Transverse colon (tissue), 4 donors: ENCODE data around the gene ITPKB. TPM values are rescaled to one million over a fixed set of nuclear protein-coding genes. Genes with fewer than 3 reads are reported as not detected.

ENCODE experiments used
- DNase-seq: peaks from one replicate; pipeline ENCODE4 v3.0.0-alpha.2; 2019
- H3K27ac ChIP-seq, 4 donors: fragments of 200-600 bp; sonication (generic); 2 replicates each; pipeline ENCODE4 v1.5.1; 2016 to 2018; ENCODE audit warnings: inconsistent platforms in 4 of 4
- H3K27me3 ChIP-seq: fragments of 200-600 bp; sonication (generic); 2 replicates; pipeline ENCODE4 v1.5.1; 2017; ENCODE audit warnings: inconsistent platforms
- H3K36me3 ChIP-seq, 4 donors: fragments of 200-600 bp; sonication (generic); 2 replicates each; pipeline ENCODE4 v1.5.1; 2017 to 2019; ENCODE audit warnings: inconsistent platforms in 4 of 4
- H3K4me1 ChIP-seq, 4 donors: fragments of 200-600 bp; sonication (generic); 2 replicates each; pipeline ENCODE4 v1.5.1; 2017 to 2020; ENCODE audit warnings: inconsistent platforms in 4 of 4
- H3K4me3 ChIP-seq, 4 donors: fragments of 200-600 bp; sonication (generic); 1 replicate in 1 of 4; 2 replicates in 3 of 4; pipeline versions ENCODE4 v1.5.1 to v1.6.1; 2017 to 2019; ENCODE audit warnings: inconsistent platforms in 4 of 4
- H3K9me3 ChIP-seq, 2 donors: fragments of 200-600 bp; sonication (generic); 2 replicates each; pipeline ENCODE4 v1.5.1; 2017 to 2019; ENCODE audit warnings: inconsistent platforms in 2 of 2
- CTCF ChIP-seq, 5 experiments: fragments of 200-600 bp in 3 of 5; fragments of 450-650 bp in 2 of 5; sonication (generic) in 3 of 5; IDR thresholded peaks; 1 replicate in 2 of 5; 2 replicates in 3 of 5; pipeline ENCODE4 v1.5.1; 2016 to 2017; ENCODE audit warnings: antibody characterized with exemption in 5 of 5, inconsistent platforms in 3 of 5, mild to moderate bottlenecking in 2 of 5, moderate library complexity in 1 of 5
- EP300 ChIP-seq: sonication (generic); formaldehyde crosslinking; IDR thresholded peaks from one replicate; pipeline ENCODE4 v1.6.1; 2017; ENCODE audit warnings: antibody characterized with exemption, low read depth
- POLR2A ChIP-seq: fragments of 450-650 bp; IDR thresholded peaks from one replicate; pipeline ENCODE4 v1.6.1; 2016; ENCODE audit warnings: antibody characterized with exemption, mild to moderate bottlenecking, moderate library complexity
- POLR2AphosphoS5 ChIP-seq, 3 donors: sonication (generic); formaldehyde crosslinking; IDR thresholded peaks; one replicate each; pipeline ENCODE4 v1.6.1; 2016; ENCODE audit warnings: antibody characterized with exemption in 3 of 3
- WGBS, 2 donors: methylation state at CpG; one replicate each; pipeline ENCODE4 v1.1.5; 2018; ENCODE audit warnings: low coverage in 1 of 2; 5-methylcytosine and 5-hydroxymethylcytosine counted together
- in situ Hi-C, 4 donors: fragments of 200-750 bp; cut with MboI; loops; one replicate each; pipeline versions ENCODE4 v1.15.0 to v1.15.1; 2017; ENCODE audit warnings: low sequenced_read_pairs in 3 of 4, low pct_ligation_motif_present in 1 of 4, low pct_unique_long_range_greater_than_20kb in 1 of 4
- intact Hi-C: fragments of 100-400 bp; cut with DNase I; formaldehyde crosslinking; loops from one replicate; pipeline ENCODE4 v1.15.1; 2023; ENCODE audit warnings: low total_unique reads
- total RNA-seq, 4 donors: library from RNA; depleted of rRNA; stranded (reverse); fragments of >200 nt; gene quantifications; one replicate each; pipeline ENCODE4 v1.1.0, GENCODE V29; 2016

The ITPKB gene
- total RNA-seq, 4 donors from 2014 or later: 14.3 to 57.6 (median 23.7) TPM

- Histone ChIP-seq H3K4me1 (peaks cover 9 to 26% (median 14%) of the 10 kb centered on the region in 4 donors), H3K36me3 (no peaks in the 10 kb centered on the region), H3K9me3 (no peaks in the 10 kb centered on the region), H3K27ac (peak overlapping the region in 2 of 4 donors; percentile 63 to 70), H3K27me3 (no peaks in the 10 kb centered on the region), H3K4me3 (no peak overlapping the region)
- in situ Hi-C loops: loop anchor here in 2 of 4 donors (25.0 kb wide), 1 partner anchor 192 kb away; the partner anchor contains the start of gene PARP1 (in 2 of the 2)
- intact Hi-C loops: no loop called here
- TF ChIP-seq POLR2AphosphoS5 (IDR thresholded peaks at IDR 0.05): no peak
- no peak for TF ChIP-seq CTCF (IDR thresholded peaks at IDR 0.05)
- TF ChIP-seq POLR2A: no peak
- TF ChIP-seq EP300: no peak
- 81% methylated on average over 9 of the region's 9 CpGs; no CpG with 5 or more reads in 1 of the 2 donors for WGBS, 2 donors
- DNase-seq: no peak
Observed at GRCh38 chr1:226604560-226605317, 134.3 kb downstream of the ITPKB start.

GRCh38 chr1:226603858-226604559 lies 135.1 kb downstream of the ITPKB start:
- intact Hi-C loops: no loop called here
- no peak for DNase-seq

GRCh38 chr1:226603022-226603857 lies 135.8 kb downstream of the ITPKB start:
- in situ Hi-C loops (loop anchor here in 2 of 4 donors (25.0 kb wide), 1 partner anchor 191 kb away; the partner anchor contains the start of gene PARP1 (in 2 of the 2)), intact Hi-C loops (no loop called here)
- no peaks in the 10 kb centered on the region for H3K9me3 ChIP-seq
- peaks cover 9 to 26% (median 14%) of the 10 kb centered on the region in 4 donors for H3K4me1 ChIP-seq
- no peak overlapping the region for H3K4me3 ChIP-seq
- TF ChIP-seq EP300 (no peak), POLR2AphosphoS5 (IDR thresholded peaks at IDR 0.05) (no peak), POLR2A (no peak), CTCF (IDR thresholded peaks at IDR 0.05) (no peak)
- H3K27ac ChIP-seq: peak overlapping the region; percentile 63 to 80 (median 74)
- no peaks in the 10 kb centered on the region for H3K36me3 ChIP-seq
- DNase-seq: peak; percentile 40
- WGBS, 2 donors: 40 to 75% methylated on average over 1 to 8 of the region's 8 CpGs
- no peaks in the 10 kb centered on the region for H3K27me3 ChIP-seq

More at GRCh38 chr1:226603858-226604559, 135.1 kb downstream of the ITPKB start:
- H3K9me3 ChIP-seq: no peaks in the 10 kb centered on the region
- TF ChIP-seq POLR2A (no peak), CTCF (IDR thresholded peaks at IDR 0.05) (no peak), POLR2AphosphoS5 (IDR thresholded peaks at IDR 0.05) (no peak), EP300 (no peak)
- in situ Hi-C loops: loop anchor here in 2 of 4 donors (25.0 kb wide), 1 partner anchor 192 kb away; the partner anchor contains the start of gene PARP1 (in 2 of the 2)
- H3K27me3 ChIP-seq: no peaks in the 10 kb centered on the region
- H3K36me3 ChIP-seq: no peaks in the 10 kb centered on the region
- peak overlapping the region; percentile 63 to 80 (median 74) for H3K27ac ChIP-seq
- no peak overlapping the region for H3K4me3 ChIP-seq
- peaks cover 9 to 26% (median 14%) of the 10 kb centered on the region in 4 donors for H3K4me1 ChIP-seq
- WGBS, 2 donors: 78% methylated on average over 19 of the region's 19 CpGs; no CpG with 5 or more reads in 1 of the 2 donors
